ENCODE measurements around the gene SLFN11.

GRCh38 chr17:35361027-35361426 lies 12.4 kb downstream of the SLFN11 start:
- TF ChIP-seq CTCF (conservative IDR thresholded peaks at IDR 0.05; ENCODE audit: low read depth, low read length) (no peak), EZH2 (IDR thresholded peaks at IDR 0.05; ENCODE audit: low read length, unreplicated experiment) (no peak)
